Endothelial cell of umbilical vein (primary cell): ENCODE measurements around the gene SNAP25. TPM values are rescaled to one million over a fixed set of nuclear protein-coding genes. Genes with fewer than 3 reads are reported as not detected.

Source experiments
- BruUV-seq: library from RNA; stranded (reverse); fragments of 400-500 nt; replicated peaks from 2 replicates; lab custom pipeline; 2021; lab: Mats Ljungman, UMichigan
- CTCF ChIA-PET: fragments of 300-600, 350-600 bp; sonication (Branson Sonifier 250); formaldehyde crosslinking; loops from one replicate; lab custom pipeline; 2021; ENCODE audit warnings: antibody characterized with exemption, inconsistent platforms; lab: Charles Lee
- POLR2A ChIA-PET: fragments of 300-600, 350-600 bp; sonication (Branson Sonifier 250); formaldehyde crosslinking; loops from one replicate; lab custom pipeline; 2021; ENCODE audit warnings: antibody characterized with exemption, inconsistent platforms; lab: Charles Lee
- DNase-seq: peaks from one replicate; pipeline ENCODE4 v3.0.0-alpha.2; 2011; ENCODE audit warnings: low read depth, low spot score
- FAIRE-seq: peaks from 2 replicates; lab custom pipeline; 2011; peaks lifted over from hg19 to GRCh38; lab: Jason Lieb, UNC
- H2AFZ ChIP-seq: 2 replicates; pipeline ENCODE4 v1.6.0; 2012; ENCODE audit warnings: low read depth, low read length, control low read depth, inconsistent platforms
- H3K27ac ChIP-seq: 2 replicates; pipeline ENCODE4 v1.5.1; 2011; ENCODE audit warnings: low read depth, mild to moderate bottlenecking, control low read depth, low read length, moderate library complexity; ENCODE audit not compliant: insufficient read depth
- H3K27me3 ChIP-seq, 2 experiments: 2 replicates each; pipeline versions ENCODE4 v1.6.0 to v1.6.1; 2011; ENCODE audit warnings: low read length in 2 of 2, mixed read lengths in 1 of 2; ENCODE audit not compliant: control insufficient read depth in 2 of 2, insufficient read depth in 2 of 2
- H3K36me3 ChIP-seq, 2 experiments: 2 replicates in 1 of 2; 3 replicates in 1 of 2; pipeline ENCODE4 v1.5.1; 2011; ENCODE audit warnings: low read length in 2 of 2, mild to moderate bottlenecking in 1 of 2, moderate library complexity in 1 of 2; ENCODE audit not compliant: control insufficient read depth in 2 of 2, insufficient read depth in 2 of 2; ENCODE audit errors: extremely low read depth in 1 of 2
- H3K4me1 ChIP-seq: 3 replicates; pipeline ENCODE4 v1.5.1; 2011; ENCODE audit warnings: mild to moderate bottlenecking, low read length; ENCODE audit not compliant: control insufficient read depth, insufficient read depth; ENCODE audit errors: extremely low read depth
- H3K4me2 ChIP-seq: 2 replicates; pipeline ENCODE4 v1.6.1; 2011; ENCODE audit warnings: low read length, control low read depth, mixed read lengths; ENCODE audit not compliant: insufficient read depth
- H3K4me3 ChIP-seq, 3 experiments: fragments of 200-600 bp in 1 of 3; sonication (generic), shearing (Covaris generic) in 1 of 3; replicated peaks in 1 of 3; 2 replicates each; pipeline ENCODE4 v1.5.1; 2011 to 2016; ENCODE audit warnings: control low read depth in 3 of 3, low read length in 3 of 3, mild to moderate bottlenecking in 2 of 3, inconsistent platforms in 1 of 3, low read depth in 1 of 3, moderate library complexity in 1 of 3; ENCODE audit not compliant: insufficient read depth in 1 of 3
- H3K79me2 ChIP-seq: 2 replicates; pipeline ENCODE4 v1.6.0; 2012; ENCODE audit warnings: low read length, inconsistent platforms; ENCODE audit not compliant: control insufficient read depth, insufficient read depth
- H3K9ac ChIP-seq: replicated peaks from 2 replicates; pipeline ENCODE3; 2011; ENCODE audit warnings: low read length, control low read depth; ENCODE audit not compliant: insufficient read depth; ENCODE audit errors: extremely low read depth
- H3K9me1 ChIP-seq: replicated peaks from 3 replicates; pipeline ENCODE4 v1.6.0; 2011; ENCODE audit warnings: mild to moderate bottlenecking, low read length; ENCODE audit not compliant: control insufficient read depth, insufficient read depth; ENCODE audit errors: extremely low read depth
- H3K9me3 ChIP-seq: replicated peaks from 2 replicates; pipeline ENCODE4 v1.5.1; 2012; ENCODE audit warnings: low read length, inconsistent platforms; ENCODE audit not compliant: control insufficient read depth, insufficient read depth
- H4K20me1 ChIP-seq: replicated peaks from 2 replicates; pipeline ENCODE3; 2011; ENCODE audit warnings: mild to moderate bottlenecking, low read length; ENCODE audit not compliant: control insufficient read depth, insufficient read depth; ENCODE audit errors: extremely low read depth
- EZH2 ChIP-seq: IDR thresholded peaks from 2 replicates; pipeline ENCODE4 v1.6.1; 2012; ENCODE audit warnings: borderline replicate concordance, low read depth, mild to moderate bottlenecking, moderate library complexity, low read length, inconsistent platforms; ENCODE audit not compliant: severe bottlenecking
- FOS ChIP-seq: IDR thresholded peaks from 2 replicates; pipeline ENCODE4 v1.6.1; 2011; ENCODE audit warnings: mild to moderate bottlenecking, low read length, moderate library complexity, borderline replicate concordance; ENCODE audit not compliant: insufficient read depth
- GATA2 ChIP-seq: IDR thresholded peaks from 2 replicates; pipeline ENCODE4 v1.7.0; 2011; ENCODE audit warnings: low read depth, mild to moderate bottlenecking, moderate library complexity, mixed read lengths, low read length; ENCODE audit not compliant: insufficient read length, insufficient read depth
- JUN ChIP-seq: IDR thresholded peaks from 2 replicates; pipeline ENCODE4 v1.6.1; 2011; ENCODE audit warnings: borderline replicate concordance, low read depth; ENCODE audit not compliant: insufficient read length, insufficient read depth
- MYC ChIP-seq: IDR thresholded peaks from one replicate; pipeline ENCODE4 v1.6.1; 2011; ENCODE audit warnings: mild to moderate bottlenecking, low read depth, low read length
- POLR2A ChIP-seq: IDR thresholded peaks from 2 replicates; pipeline ENCODE4 v1.6.1; 2012; ENCODE audit warnings: low read depth, mild to moderate bottlenecking, control low read depth, low read length
- POLR2AphosphoS5 ChIP-seq: IDR thresholded peaks from 2 replicates; pipeline ENCODE4 v1.6.1; 2012; ENCODE audit warnings: low read depth, mild to moderate bottlenecking, control low read depth, low read length, moderate library complexity; ENCODE audit not compliant: insufficient read depth
- dilution Hi-C: fragments of 300-500 bp; cut with MboI; formaldehyde crosslinking; loops from one replicate; pipeline ENCODE4 v1.15.0; 2019; ENCODE audit warnings: low sequenced_read_pairs; ENCODE audit not compliant: extremely low pct_ligation_motif_present
- intact Hi-C: fragments of 100-400 bp; cut with micrococcal nuclease; formaldehyde crosslinking; loops from one replicate; pipeline ENCODE4 v1.10.0; 2022
- polyA plus RNA-seq, 4 experiments: library from polyadenylated mRNA; depleted of rRNA in 3 of 4; stranded (reverse) in 3 of 4; unstranded in 1 of 4; fragments of >200 nt; gene quantifications; 2 replicates each; pipeline versions ENCODE4 v1.2.1 to v1.2.3, GENCODE V29; 2011 to 2012; ENCODE audit warnings: missing spikeins in 1 of 4
- total RNA-seq: library from RNA; stranded (reverse); gene quantifications from 2 replicates; pipeline ENCODE4 v1.2.3, GENCODE V29; 2021
- TF ChIP-seq, protein P1 (sequence below), 2 donors: IDR thresholded peaks; 1 replicate in 1 of 2; 2 replicates in 1 of 2; pipeline ENCODE4 v1.5.1; 2011; ENCODE audit warnings: low read length in 2 of 2, mild to moderate bottlenecking in 2 of 2, moderate library complexity in 2 of 2, control low read depth in 1 of 2, inconsistent platforms in 1 of 2, low read depth in 1 of 2; ENCODE audit not compliant: insufficient read depth in 1 of 2; ENCODE audit errors: extremely low read depth in 1 of 2
- TF ChIP-seq, protein P2 (sequence below): IDR thresholded peaks from 2 replicates; pipeline ENCODE4 v1.6.1; 2011; ENCODE audit not compliant: insufficient read depth, insufficient read length

SNAP25 gene
- total and polyA plus RNA-seq, 2 donors (not counting 3 experiments of a cell fraction or from before 2014, with no cell fraction given), result 3.9 to 4.4 TPM

DNA sequence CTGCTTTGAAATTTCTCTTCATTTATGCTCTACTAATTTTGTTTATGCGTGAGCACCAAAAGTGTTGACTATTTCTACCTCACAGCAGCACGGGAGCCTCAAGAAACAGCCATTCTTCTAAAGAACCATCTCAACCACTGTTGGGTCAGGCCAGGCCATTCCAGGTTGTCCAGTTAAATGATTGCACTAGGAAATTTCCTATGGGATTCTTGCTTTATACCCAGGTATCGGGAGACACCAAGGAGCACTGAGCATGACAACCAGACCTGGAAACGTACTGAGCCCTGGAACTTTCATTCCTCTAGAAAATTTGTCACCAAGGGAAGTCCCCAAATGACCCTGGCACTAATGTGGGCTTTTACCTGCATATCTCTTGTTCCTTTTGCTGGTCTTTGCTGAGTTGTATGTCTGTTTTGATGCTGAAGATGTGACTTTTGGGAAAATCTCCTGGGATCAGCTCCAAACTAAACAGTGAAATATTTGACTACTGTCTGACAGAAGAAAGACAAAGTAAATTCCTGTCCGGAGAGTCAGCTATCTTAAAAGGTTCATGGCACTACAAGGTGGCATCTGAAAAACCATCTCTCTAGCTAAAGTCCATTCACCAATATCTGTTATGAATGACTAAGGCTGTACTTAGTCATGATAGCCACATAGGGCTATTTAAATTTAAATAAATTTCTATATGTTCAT, 70.5 kb downstream of the SNAP25 start:
- dilution Hi-C loops (no loop called here), intact Hi-C loops (no loop called here)
- Histone ChIP-seq H3K79me2 (no peaks in the 10 kb centered on the region), H3K9ac (no peak overlapping the region), H3K36me3 (no peaks in the 10 kb centered on the region), H3K27me3 (no peaks in the 10 kb centered on the region), H3K4me2 (no peak overlapping the region), H3K9me1 (no peaks in the 10 kb centered on the region), H3K4me1 (no peaks in the 10 kb centered on the region), H3K27ac (no peak overlapping the region), H3K4me3 (no peak overlapping the region), H3K9me3 (no peaks in the 10 kb centered on the region), H4K20me1 (no peaks in the 10 kb centered on the region), H2AFZ (no peak overlapping the region)
- CTCF ChIA-PET, result interaction anchor here (1.2 to 1.5 kb wide), 2 partner anchors 9 to 11 kb away, joined by 4 to 7 read pairs; no protein-coding TSS in a partner anchor
- FAIRE-seq, result no peak
- TF ChIP-seq, protein P1, sequence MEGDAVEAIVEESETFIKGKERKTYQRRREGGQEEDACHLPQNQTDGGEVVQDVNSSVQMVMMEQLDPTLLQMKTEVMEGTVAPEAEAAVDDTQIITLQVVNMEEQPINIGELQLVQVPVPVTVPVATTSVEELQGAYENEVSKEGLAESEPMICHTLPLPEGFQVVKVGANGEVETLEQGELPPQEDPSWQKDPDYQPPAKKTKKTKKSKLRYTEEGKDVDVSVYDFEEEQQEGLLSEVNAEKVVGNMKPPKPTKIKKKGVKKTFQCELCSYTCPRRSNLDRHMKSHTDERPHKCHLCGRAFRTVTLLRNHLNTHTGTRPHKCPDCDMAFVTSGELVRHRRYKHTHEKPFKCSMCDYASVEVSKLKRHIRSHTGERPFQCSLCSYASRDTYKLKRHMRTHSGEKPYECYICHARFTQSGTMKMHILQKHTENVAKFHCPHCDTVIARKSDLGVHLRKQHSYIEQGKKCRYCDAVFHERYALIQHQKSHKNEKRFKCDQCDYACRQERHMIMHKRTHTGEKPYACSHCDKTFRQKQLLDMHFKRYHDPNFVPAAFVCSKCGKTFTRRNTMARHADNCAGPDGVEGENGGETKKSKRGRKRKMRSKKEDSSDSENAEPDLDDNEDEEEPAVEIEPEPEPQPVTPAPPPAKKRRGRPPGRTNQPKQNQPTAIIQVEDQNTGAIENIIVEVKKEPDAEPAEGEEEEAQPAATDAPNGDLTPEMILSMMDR (IDR thresholded peaks at IDR 0.05; ENCODE audit: extremely low read depth in 1 of 2, insufficient read depth in 1 of 2, low read depth in 1 of 2, low read length in 2 of 2), result no peak
- no peak for TF ChIP-seq MYC
- TF ChIP-seq JUN, result no peak
- no peak for TF ChIP-seq POLR2A
- no peak for TF ChIP-seq FOS
- TF ChIP-seq POLR2AphosphoS5, result no peak
- TF ChIP-seq, protein P2, sequence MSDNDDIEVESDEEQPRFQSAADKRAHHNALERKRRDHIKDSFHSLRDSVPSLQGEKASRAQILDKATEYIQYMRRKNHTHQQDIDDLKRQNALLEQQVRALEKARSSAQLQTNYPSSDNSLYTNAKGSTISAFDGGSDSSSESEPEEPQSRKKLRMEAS, result no peak
- no peak for TF ChIP-seq GATA2
- no peak for TF ChIP-seq EZH2
- no peak for DNase-seq
- no TSS peak for BruUV-seq
- POLR2A ChIA-PET, result no interaction called here
